ENCODE measurements around the gene TOMM40. TPM values are rescaled to one million over a fixed set of nuclear protein-coding genes. Genes with fewer than 3 reads are reported as not detected.

TOMM40 gene
- total RNA-seq, 2 experiments from 2014 or later = 25.4 to 26.8 TPM

GRCh38 chr19:44866664-44867063 lies 24.4 kb upstream of the TOMM40 start:
- Mint-ChIP-seq H3K27me3 (no peaks in the 10 kb centered on the region), H3K27ac (no peak overlapping the region), H3K4me3 (no peak overlapping the region), H3K4me1 (ENCODE audit: low read depth) (no peaks in the 10 kb centered on the region), H3K36me3 (ENCODE audit: low read depth) (no peaks in the 10 kb centered on the region), H3K9me3 (no peaks in the 10 kb centered on the region)
- Histone ChIP-seq H3K4me3 (ENCODE audit: low read length) (no peak overlapping the region), H3K27ac (ENCODE audit: low read depth in 1 of 2, low read length in 2 of 2) (no peak overlapping the region), H3K4me1 (ENCODE audit: insufficient read depth, low read length) (no peaks in the 10 kb centered on the region), H3K9me3 (ENCODE audit: control insufficient read depth in 1 of 2, insufficient read depth in 1 of 2, low read length in 2 of 2) (peaks cover 0 to 7% of the 10 kb centered on the region in 2 experiments), H3K36me3 (ENCODE audit: insufficient read depth, low read length) (no peaks in the 10 kb centered on the region), H3K27me3 (ENCODE audit: control insufficient read depth in 1 of 2, insufficient read depth in 2 of 2, low read length in 2 of 2) (no peaks in the 10 kb centered on the region)
- DNase-seq (no peak), ATAC-seq (ENCODE audit: poor library complexity) (no peak)
- intact Hi-C loops (cut with DNase I, micrococcal nuclease) = no loop called here
- ChIA-PET CTCF (no interaction called here), POLR2A (no interaction called here)
- TF ChIP-seq CTCF (IDR thresholded peaks at IDR 0.05) = no peak

GRCh38 chr19:44867578-44867977 lies 23.5 kb upstream of the TOMM40 start:
- Mint-ChIP-seq H3K27me3 (no peaks in the 10 kb centered on the region), H3K36me3 (ENCODE audit: low read depth) (no peaks in the 10 kb centered on the region), H3K4me1 (ENCODE audit: low read depth) (no peaks in the 10 kb centered on the region), H3K4me3 (no peak overlapping the region), H3K9me3 (no peaks in the 10 kb centered on the region), H3K27ac (no peak overlapping the region)
- H3K27me3 ChIP-seq (ENCODE audit: control insufficient read depth in 1 of 2, insufficient read depth in 2 of 2, low read length in 2 of 2) = no peaks in the 10 kb centered on the region
- no peak for TF ChIP-seq CTCF (IDR thresholded peaks at IDR 0.05)
- CTCF ChIA-PET = no interaction called here
- no peak overlapping the region for H3K4me3 ChIP-seq (ENCODE audit: low read length)
- no peak for ATAC-seq (ENCODE audit: poor library complexity)
- POLR2A ChIA-PET = no interaction called here
- no peak overlapping the region for H3K27ac ChIP-seq (ENCODE audit: low read depth in 1 of 2, low read length in 2 of 2)
- no peak for DNase-seq
- no peaks in the 10 kb centered on the region for H3K36me3 ChIP-seq (ENCODE audit: insufficient read depth, low read length)
- H3K9me3 ChIP-seq (ENCODE audit: control insufficient read depth in 1 of 2, insufficient read depth in 1 of 2, low read length in 2 of 2) = peaks cover 0 to under 1% of the 10 kb centered on the region in 2 experiments
- no peaks in the 10 kb centered on the region for H3K4me1 ChIP-seq (ENCODE audit: insufficient read depth, low read length)
- intact Hi-C loops (cut with DNase I, micrococcal nuclease) = no loop called here

GRCh38 chr19:44869733-44870470 lies 21.2 kb upstream of the TOMM40 start:
- Mint-ChIP-seq H3K27ac (no peak overlapping the region), H3K4me3 (no peak overlapping the region), H3K4me1 (ENCODE audit: low read depth) (no peaks in the 10 kb centered on the region), H3K36me3 (ENCODE audit: low read depth) (no peaks in the 10 kb centered on the region), H3K9me3 (no peaks in the 10 kb centered on the region), H3K27me3 (no peaks in the 10 kb centered on the region)
- no peaks in the 10 kb centered on the region for H3K4me1 ChIP-seq (ENCODE audit: insufficient read depth, low read length)
- H3K36me3 ChIP-seq (ENCODE audit: insufficient read depth, low read length) = no peaks in the 10 kb centered on the region
- no peak for TF ChIP-seq CTCF (IDR thresholded peaks at IDR 0.05)
- intact Hi-C loops (cut with DNase I, micrococcal nuclease) = no loop called here
- H3K9me3 ChIP-seq (ENCODE audit: control insufficient read depth in 1 of 2, insufficient read depth in 1 of 2, low read length in 2 of 2) = no peaks in the 10 kb centered on the region
- ATAC-seq (ENCODE audit: poor library complexity) = no peak
- no peak overlapping the region for H3K4me3 ChIP-seq (ENCODE audit: low read length)
- ChIA-PET CTCF (interaction anchor here (0.6 kb wide), 1 partner anchor 68 kb away, joined by 3 read pairs; no protein-coding TSS in a partner anchor), POLR2A (no interaction called here)
- peak in 1 of 14 experiments; percentile 27 for DNase-seq
- no peak overlapping the region for H3K27ac ChIP-seq (ENCODE audit: low read depth in 1 of 2, low read length in 2 of 2)
- H3K27me3 ChIP-seq (ENCODE audit: control insufficient read depth in 1 of 2, insufficient read depth in 2 of 2, low read length in 2 of 2) = no peaks in the 10 kb centered on the region
